IPS DF 4.7 (cell line): Measurements from ENCODE around the gene BHLHA15.
"Not testable (repeated sequence)": the region's sequence is repeated elsewhere in the genome, so short reads cannot be mapped to it uniquely, and the experiment has no call there.

Experiments
- DNase-seq: peaks from one replicate; pipeline ENCODE4 v3.0.0-alpha.2; 2013; ENCODE audit warnings: low spot score; ENCODE audit errors: extremely low read depth

BHLHA15 gene

DNA sequence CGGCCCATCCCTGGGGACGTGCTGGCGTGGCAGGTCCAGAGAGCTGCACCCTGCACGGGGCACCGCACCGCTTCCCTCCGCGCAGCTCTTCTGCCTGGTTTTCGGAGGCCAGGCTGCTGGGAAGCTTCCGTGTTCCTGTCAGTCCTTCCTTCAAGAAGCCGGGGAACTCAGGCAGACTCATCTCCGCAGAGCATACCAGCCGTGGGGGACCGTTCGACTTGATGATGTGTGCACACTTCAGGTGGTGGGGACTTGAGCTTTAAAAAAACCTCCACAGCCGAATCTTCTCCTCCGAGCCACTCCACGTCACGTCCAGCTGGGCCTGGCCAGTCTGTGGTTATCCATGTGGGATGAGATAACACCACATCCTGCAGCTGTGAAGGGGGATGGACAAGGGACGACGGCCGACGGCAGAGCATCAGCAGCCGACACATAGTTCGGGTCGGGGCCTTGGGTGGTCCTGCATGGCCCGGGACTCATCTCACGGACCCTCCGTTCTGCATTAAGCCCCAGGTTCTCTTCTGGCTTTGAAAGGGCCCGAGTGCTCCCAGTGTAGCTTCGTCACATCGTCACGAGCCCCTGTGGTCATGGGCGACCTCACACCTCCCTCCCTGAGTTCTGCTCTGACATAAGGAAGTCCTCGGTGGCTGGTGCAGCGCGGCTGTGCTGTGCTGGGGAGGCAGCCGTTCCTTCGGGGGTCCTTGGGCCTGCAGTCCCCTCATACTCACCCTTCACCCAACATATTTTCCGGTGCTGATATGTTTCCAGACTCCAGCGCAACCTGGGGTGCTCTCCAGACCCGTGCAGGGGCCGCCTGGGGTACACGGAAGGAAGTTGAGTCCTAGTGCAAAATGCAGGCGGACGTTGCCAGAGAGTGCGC lies 4.5 kb upstream of the BHLHA15 start:
- DNase-seq: no peak

DNA sequence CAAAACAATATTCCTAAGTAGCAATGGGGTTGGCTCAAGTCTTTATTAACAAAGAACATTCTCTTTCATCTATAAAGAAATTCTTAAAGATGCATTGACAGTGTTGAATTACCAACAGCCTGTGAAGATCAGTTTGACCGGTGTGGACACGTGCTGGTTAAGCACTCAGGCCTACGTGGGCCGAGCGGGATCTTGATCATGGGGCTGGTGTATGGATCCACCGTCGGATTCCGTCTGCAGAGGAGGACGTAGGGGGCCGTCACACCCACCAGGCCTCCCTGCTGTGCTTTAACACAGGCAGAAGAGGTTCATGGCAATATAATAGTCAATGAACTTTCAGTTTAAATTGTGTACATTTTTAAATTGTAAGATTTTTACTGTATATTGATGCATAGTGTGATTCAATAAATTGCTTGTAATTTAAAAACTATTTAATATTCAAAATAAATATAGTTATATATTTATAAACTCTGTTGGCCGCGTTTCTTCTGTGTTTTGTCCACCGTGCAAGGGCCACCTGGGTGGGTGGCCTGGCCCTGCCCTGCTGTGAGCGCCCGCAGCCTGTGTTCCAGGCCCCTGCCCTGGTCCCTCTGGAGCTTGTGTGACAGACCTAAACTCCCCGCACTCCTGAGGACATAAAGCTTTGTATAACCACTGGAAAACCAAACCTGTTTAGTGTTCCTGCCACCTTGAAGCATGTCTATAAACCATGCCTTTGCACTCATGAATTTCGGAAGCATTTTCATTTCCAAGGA lies 1.9 kb upstream of the BHLHA15 start:
- no peak for DNase-seq

- DNase-seq: peak; percentile 7
Observed at GRCh38 chr7:98210513-98211220, 572 bp upstream of the BHLHA15 start.

GRCh38 chr7:98211676-98212531 lies 665 bp downstream of the BHLHA15 start:
- no peak for DNase-seq

DNA sequence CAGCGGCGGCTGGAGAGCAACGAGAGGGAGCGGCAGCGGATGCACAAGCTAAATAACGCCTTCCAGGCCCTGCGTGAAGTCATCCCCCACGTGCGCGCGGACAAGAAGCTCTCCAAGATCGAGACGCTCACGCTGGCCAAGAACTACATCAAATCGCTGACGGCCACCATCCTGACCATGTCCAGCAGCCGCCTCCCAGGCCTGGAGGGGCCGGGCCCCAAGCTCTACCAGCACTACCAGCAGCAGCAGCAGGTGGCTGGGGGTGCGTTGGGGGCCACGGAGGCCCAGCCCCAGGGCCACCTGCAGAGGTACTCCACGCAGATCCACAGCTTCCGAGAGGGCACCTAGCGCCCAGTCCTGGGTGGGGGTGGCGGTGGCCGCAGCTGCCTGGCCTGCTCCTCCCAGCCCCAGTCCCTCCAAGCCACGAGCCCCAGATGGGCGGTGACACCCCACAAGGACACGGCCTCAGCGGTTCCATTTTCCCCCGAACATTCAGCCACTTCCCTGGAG lies 1.3 kb downstream of the BHLHA15 start:
- no peak for DNase-seq

DNA sequence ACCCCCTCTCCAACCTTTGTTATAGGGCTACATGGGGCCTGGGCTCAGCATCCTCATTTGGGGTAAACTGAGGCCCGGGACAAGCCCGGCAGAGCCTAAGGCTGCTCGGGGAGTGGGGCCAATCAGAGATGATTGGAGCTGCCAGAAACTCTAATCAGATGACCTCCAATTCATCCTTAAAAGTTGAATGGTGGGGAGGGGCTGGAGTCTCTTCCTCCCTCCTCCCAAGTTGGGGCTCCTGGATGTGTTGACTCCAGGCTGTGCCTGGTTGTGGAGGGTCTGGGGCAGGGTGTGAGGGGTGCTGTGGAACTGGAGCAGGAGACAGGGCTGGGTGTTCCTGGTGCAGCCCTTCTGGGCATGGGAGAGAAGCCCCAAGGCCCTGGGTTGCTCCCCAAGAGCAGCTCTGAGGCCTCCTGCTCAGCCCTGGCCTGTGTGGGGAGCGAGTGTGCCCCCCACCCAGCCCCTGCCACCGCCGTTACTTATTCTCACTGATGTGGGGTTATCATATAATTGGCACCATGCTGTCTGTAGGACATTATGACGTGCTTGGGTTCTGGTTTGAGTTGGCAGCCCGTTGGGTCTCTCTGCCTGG lies 2.2 kb downstream of the BHLHA15 start:
- no peak for DNase-seq

DNA sequence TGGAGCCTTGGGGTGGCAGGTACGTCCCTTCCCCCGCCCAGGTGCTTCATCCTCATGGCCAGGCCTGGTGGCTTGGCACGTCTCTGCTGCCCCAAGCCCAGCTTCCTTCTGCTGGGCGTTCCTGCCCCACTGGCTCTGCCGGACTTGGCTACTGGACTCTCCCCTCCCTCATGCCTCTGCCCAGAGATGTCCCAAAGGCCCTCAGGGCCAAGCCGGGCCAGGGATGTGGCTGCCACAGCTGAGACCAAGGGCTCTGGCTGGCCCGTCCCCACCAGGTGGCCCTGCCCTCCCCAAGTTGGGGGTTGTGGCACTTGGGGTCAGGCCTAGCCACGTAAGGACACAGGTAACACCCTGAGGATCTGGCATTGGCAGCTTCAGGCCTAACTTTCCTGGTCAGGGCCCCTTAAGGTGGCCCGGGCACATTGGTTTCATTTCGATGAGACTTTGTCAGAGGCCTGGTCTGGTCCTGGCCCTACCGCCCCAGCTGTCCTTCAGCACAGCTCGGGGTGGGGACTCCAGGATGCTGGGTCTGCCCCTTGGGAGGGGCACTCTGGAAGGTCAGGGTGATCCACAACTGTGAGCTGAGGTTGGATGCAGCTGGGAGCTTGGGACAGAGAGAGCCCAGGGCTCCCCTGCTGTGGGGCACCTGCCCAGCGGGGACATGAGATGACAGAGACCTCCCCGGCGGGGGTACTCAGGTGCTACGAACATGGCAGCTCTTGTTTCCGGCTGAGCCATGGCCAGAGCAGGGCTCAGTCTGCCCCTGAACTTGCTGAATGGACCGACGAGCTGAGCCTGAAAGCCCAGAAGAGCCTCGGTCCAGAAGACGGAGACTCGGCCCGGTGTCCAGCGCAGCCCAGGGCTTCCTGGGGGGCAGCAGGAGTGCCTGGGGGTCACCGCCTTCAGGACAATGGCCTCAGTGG lies 2.9 kb downstream of the BHLHA15 start:
- DNase-seq: no peak

- no peak for DNase-seq
Observed at GRCh38 chr7:98214811-98215321, 3.6 kb downstream of the BHLHA15 start.

DNA sequence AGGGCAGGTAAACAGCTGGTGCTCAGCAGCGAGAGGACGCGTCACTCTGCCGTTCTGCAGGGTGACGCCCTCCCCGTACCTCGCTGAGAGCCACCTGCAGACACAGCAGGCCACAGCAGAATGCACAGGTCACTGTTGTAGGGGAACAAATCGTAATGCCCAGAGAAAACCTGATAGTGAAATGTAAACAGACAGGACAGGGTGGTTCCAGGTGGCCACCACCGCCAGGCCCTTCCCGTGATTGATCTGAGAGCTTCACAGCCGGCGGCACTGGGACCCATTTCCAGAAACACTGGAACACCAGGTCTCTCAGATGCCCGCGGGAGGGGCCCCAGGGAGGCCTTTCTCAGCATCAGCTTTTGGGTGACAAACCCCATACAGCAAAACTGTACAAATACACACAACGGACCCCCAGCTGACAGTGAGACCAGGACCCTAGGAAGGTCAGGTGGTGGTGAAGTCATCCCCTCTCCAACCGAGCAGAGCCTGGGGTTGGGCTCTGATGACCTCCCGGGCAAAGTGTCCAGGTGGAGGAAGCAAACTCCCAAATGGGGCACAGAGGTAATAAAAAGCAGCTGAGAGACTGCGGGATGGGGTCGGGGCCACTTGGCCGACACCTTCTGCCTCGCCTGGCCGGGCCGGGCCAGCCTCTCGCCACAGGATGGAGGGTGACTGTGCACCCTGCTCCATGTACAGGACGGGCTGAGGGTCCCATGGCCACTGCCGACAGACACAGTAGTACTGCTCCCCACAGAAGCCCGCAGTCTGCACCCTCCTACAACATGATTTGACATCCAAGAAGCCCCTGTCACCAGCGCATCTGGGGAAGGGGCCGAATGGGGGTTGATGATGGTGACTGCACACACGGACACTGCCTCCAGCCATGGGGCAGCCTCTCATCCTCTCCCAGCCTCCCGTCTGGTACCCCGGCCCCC lies 4.6 kb downstream of the BHLHA15 start:
- DNase-seq: no peak

- DNase-seq: no peak
Observed at GRCh38 chr7:98216941-98217622, 5.8 kb downstream of the BHLHA15 start.

DNA sequence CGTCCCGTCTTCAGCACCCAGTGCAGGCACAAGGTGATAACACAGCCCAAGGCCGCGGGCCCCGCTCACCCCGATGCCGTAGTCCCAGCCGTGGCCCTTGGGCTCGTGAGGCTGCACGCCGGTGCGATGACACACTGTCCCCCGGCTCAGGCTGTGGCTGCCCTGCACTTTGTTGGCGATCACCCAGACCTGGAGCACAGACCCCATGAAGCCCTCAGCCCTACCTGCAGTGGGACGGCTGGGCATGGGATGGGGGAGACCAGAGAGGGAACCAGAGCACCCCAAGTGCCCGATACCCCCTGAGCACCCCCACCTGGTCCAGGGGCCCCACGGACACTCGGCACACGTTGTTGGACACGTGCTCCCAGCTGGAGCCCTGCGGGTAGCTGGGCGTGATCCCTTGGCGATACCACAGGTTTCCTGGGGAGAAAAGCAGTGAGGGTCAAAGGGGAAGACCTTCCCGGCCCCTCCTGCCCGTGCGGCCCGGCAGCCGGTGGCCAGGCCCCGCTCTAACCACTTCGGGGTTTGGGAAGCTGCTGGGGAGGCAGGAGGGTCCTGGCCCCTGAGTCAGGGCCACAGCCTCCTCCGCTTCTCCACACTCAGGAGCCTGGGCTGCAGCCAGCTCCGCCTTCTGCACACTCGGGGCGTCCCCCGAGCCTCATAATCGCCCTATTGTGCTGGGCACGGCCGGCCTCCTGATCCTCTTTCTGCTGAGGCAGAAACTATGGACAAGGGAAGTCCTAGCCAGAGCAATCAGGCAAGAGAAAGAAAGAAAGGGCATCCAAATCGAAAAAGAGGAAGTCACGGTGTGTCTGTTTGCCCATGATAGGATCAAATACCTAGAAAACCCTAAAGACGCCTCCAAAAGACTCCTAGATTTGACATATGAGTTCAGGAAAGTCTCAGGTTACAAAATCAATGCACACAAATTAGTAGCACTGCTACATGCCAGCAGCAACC lies 6.7 kb downstream of the BHLHA15 start:
- no peak for DNase-seq

GRCh38 chr7:98219382-98219781 lies 8.1 kb downstream of the BHLHA15 start:
- not testable (repeated sequence) for DNase-seq

DNA sequence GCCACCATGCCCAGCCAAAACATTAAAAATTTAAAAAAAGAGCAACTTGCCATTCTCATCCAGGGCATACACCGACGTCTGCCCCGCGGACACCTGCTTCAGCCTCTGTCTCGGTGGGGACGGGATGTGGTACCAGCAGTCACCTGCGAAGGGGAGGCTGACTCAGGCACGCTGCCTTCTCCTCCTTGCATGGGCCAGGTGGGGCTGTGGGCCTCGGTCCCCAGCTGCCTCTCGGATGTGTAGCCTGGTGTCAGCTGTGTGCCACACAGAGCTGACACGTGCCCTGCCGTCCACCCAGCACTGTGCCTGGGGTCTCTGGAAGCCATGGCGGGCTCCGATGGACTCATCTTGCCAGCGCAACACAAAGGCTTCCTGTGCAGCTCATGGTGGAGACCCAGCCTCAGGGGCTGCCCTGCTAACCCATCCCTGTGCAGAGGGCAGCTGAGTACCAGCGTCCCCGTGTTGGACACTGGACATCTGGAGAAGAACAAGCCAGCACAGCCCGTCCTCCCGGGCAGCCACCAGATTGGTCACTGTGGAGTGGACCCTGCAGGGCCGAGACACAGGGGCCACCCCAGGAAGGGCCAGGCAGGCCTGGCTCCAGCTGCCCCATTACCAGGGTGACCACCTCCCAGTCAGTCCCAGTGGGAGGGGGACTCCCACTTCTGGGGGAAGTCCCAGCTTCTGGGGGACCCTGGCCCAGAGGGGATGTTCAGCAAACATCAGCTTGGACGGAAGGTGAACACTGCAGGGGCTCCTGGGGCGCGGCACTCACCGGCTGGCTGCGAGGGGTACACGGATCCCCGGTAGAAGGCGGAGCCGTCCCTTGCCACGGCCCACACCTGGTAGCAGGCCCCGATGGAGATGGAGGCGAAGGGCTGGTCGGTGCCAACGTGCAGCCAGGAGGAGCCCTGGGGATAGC lies 10.6 kb downstream of the BHLHA15 start:
- no peak for DNase-seq

DNA sequence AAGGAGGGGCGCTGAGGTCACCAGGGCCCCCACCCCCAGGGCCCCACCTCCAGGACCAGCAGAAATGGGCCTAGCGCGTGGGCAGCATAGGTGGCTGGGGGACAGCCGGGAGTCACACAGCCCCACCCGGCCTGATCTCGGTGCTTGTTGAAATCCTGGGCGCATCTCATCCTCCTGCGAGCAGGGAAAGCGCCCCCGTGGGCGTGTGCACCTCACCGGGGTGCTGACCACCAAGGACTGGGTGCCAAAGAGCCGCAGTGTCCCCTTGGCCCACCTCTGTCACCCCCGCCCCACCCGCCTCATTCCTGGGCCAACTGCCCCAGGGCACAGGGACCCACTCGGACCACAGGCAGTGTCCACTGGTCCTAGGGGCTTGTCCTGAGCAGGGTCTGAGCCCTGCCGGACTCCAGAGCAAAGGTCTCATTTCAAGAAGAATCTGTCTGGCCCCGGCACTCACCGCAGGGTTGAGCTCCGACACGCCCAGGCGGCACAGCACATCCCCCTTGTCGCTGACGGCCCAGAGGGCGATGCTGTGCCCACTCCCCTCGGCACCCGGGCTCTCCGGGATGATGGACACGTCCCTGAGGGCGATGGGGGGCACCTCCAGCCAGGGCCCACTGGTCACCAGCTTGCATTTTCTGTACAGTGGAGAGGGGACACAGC lies 11.4 kb downstream of the BHLHA15 start:
- DNase-seq: no peak
